ENCODE results near the gene AKNAD1.

Gene AKNAD1

GRCh38 chr1:108862698-108863477 is 6.0 kb upstream of the AKNAD1 start:
- no peak for DNase-seq

- no peak for DNase-seq
Measured at GRCh38 chr1:108862017-108862610, 5.2 kb upstream of the AKNAD1 start.

GRCh38 chr1:108861566-108861965 is 4.7 kb upstream of the AKNAD1 start:
- no peak for DNase-seq

GRCh38 chr1:108860190-108860907 is 3.5 kb upstream of the AKNAD1 start:
- no peak for DNase-seq

GRCh38 chr1:108858230-108858950 is 1.5 kb upstream of the AKNAD1 start:
- DNase-seq = no peak

GRCh38 chr1:108854221-108855019 is 2.5 kb downstream of the AKNAD1 start:
- DNase-seq = no peak

GRCh38 chr1:108852221-108852975 is 4.5 kb downstream of the AKNAD1 start:
- no peak for DNase-seq

- DNase-seq = no peak
Measured at GRCh38 chr1:108851567-108851966, 5.3 kb downstream of the AKNAD1 start.

- DNase-seq = no peak
Measured at GRCh38 chr1:108850929-108851328, 6.0 kb downstream of the AKNAD1 start.

- DNase-seq = no peak
Measured at GRCh38 chr1:108848806-108849205, 8.1 kb downstream of the AKNAD1 start.

GRCh38 chr1:108847494-108847893 is 9.4 kb downstream of the AKNAD1 start:
- DNase-seq = no peak

- DNase-seq = no peak
Measured at GRCh38 chr1:108845991-108846390, 10.9 kb downstream of the AKNAD1 start.

GRCh38 chr1:108845446-108845845 is 11.4 kb downstream of the AKNAD1 start:
- no peak for DNase-seq

GRCh38 chr1:108843390-108844137 is 13.3 kb downstream of the AKNAD1 start:
- no peak for DNase-seq

- no peak for DNase-seq
Measured at GRCh38 chr1:108842525-108843181, 14.2 kb downstream of the AKNAD1 start.

GRCh38 chr1:108841703-108842102 is 15.2 kb downstream of the AKNAD1 start:
- no peak for DNase-seq

GRCh38 chr1:108832929-108833328 is 24.0 kb downstream of the AKNAD1 start:
- no peak for DNase-seq

GRCh38 chr1:108831225-108831624 is 25.7 kb downstream of the AKNAD1 start:
- no peak for DNase-seq

GRCh38 chr1:108830119-108831008 is 26.5 kb downstream of the AKNAD1 start:
- no peak for DNase-seq

Data from activated effector memory CD4-positive, alpha-beta T cell treated with Interleukin-2 at 50 U/mL for 16 hours (primary cell).